HEK293 (cell line): ENCODE measurements around the gene HMGN4.

Source experiments
- BCL11A ChIP-seq: fragments of 450-650 bp; formaldehyde crosslinking; IDR thresholded peaks from 2 replicates; pipeline ENCODE4 v1.5.1; 2016; ENCODE audit warnings: low read depth, missing biosample characterization, missing genetic modification characterization
- EGR2 ChIP-seq: fragments of 450-650 bp; formaldehyde crosslinking; IDR thresholded peaks from 2 replicates; pipeline ENCODE4 v1.5.1; 2016; ENCODE audit warnings: low read depth, missing biosample characterization, missing genetic modification characterization
- GFI1B ChIP-seq: fragments of 450-650 bp; formaldehyde crosslinking; IDR thresholded peaks from 2 replicates; pipeline ENCODE4 v1.5.1; 2016; ENCODE audit warnings: missing biosample characterization, missing genetic modification characterization
- GLI2 ChIP-seq: fragments of 450-650 bp; formaldehyde crosslinking; IDR thresholded peaks from 2 replicates; pipeline ENCODE4; 2017; ENCODE audit warnings: missing biosample characterization, missing genetic modification characterization, low read depth, borderline replicate concordance
- GLI4 ChIP-seq: fragments of 450-650 bp; formaldehyde crosslinking; IDR thresholded peaks from 2 replicates; pipeline ENCODE4 v1.5.1; 2016; ENCODE audit warnings: missing biosample characterization, missing genetic modification characterization
- HOXA7 ChIP-seq: sonication (generic); formaldehyde crosslinking; IDR thresholded peaks from 2 replicates; pipeline ENCODE4 v1.8.1; 2022; ENCODE audit warnings: missing genetic modification reagents, borderline replicate concordance
- KLF1 ChIP-seq: fragments of 450-650 bp; formaldehyde crosslinking; IDR thresholded peaks from 2 replicates; pipeline ENCODE4 v1.5.1; 2016; ENCODE audit warnings: missing biosample characterization, missing genetic modification characterization
- KLF8 ChIP-seq: fragments of 450-650 bp; formaldehyde crosslinking; IDR thresholded peaks from 2 replicates; pipeline ENCODE4 v1.5.1; 2016; ENCODE audit warnings: missing biosample characterization, missing genetic modification characterization
- MYNN ChIP-seq: fragments of 450-650 bp; formaldehyde crosslinking; IDR thresholded peaks from 2 replicates; pipeline ENCODE4 v1.5.1; 2016; ENCODE audit warnings: missing biosample characterization, missing genetic modification characterization, borderline replicate concordance
- RBAK ChIP-seq: fragments of 450-650 bp; formaldehyde crosslinking; IDR thresholded peaks from 2 replicates; pipeline ENCODE4 v1.5.1; 2016; ENCODE audit warnings: missing biosample characterization, missing genetic modification characterization
- REPIN1 ChIP-seq: fragments of 450-650 bp; formaldehyde crosslinking; IDR thresholded peaks from 2 replicates; pipeline ENCODE4 v1.5.1; 2017; ENCODE audit warnings: missing biosample characterization, missing genetic modification characterization, low read depth
- ZBTB17 ChIP-seq: fragments of 450-650 bp; formaldehyde crosslinking; IDR thresholded peaks from 2 replicates; pipeline ENCODE4 v1.5.1; 2016; ENCODE audit warnings: missing biosample characterization, missing genetic modification characterization
- ZFP41 ChIP-seq: fragments of 450-650 bp; formaldehyde crosslinking; IDR thresholded peaks from 2 replicates; pipeline ENCODE4 v1.5.1; 2016; ENCODE audit warnings: missing biosample characterization, missing genetic modification characterization, borderline replicate concordance
- ZFP69B ChIP-seq: fragments of 450-650 bp; formaldehyde crosslinking; IDR thresholded peaks from 2 replicates; pipeline ENCODE4 v1.5.1; 2016; ENCODE audit warnings: missing biosample characterization, missing genetic modification characterization
- ZNF133 ChIP-seq: fragments of 450-650 bp; formaldehyde crosslinking; IDR thresholded peaks from 2 replicates; pipeline ENCODE4 v1.5.1; 2016; ENCODE audit warnings: missing biosample characterization, missing genetic modification characterization
- ZNF140 ChIP-seq: fragments of 450-650 bp; formaldehyde crosslinking; IDR thresholded peaks from 2 replicates; pipeline ENCODE4 v1.5.1; 2016; ENCODE audit warnings: missing biosample characterization, missing genetic modification characterization
- ZNF202 ChIP-seq: fragments of 450-650 bp; formaldehyde crosslinking; IDR thresholded peaks from 2 replicates; pipeline ENCODE4 v1.5.1; 2016; ENCODE audit warnings: missing biosample characterization, missing genetic modification characterization, borderline replicate concordance
- ZNF404 ChIP-seq: fragments of 450-650 bp; formaldehyde crosslinking; IDR thresholded peaks from 2 replicates; pipeline ENCODE4 v1.5.1; 2017; ENCODE audit warnings: missing biosample characterization, missing genetic modification characterization
- ZNF426 ChIP-seq: fragments of 450-650 bp; formaldehyde crosslinking; IDR thresholded peaks from 2 replicates; pipeline ENCODE4 v1.5.1; 2017; ENCODE audit warnings: missing biosample characterization, missing genetic modification characterization, mild to moderate bottlenecking, inconsistent platforms, moderate library complexity
- ZNF473 ChIP-seq: fragments of 450-650 bp; formaldehyde crosslinking; IDR thresholded peaks from 2 replicates; pipeline ENCODE4 v1.5.1; 2017; ENCODE audit warnings: missing biosample characterization, missing genetic modification characterization
- ZNF529 ChIP-seq: fragments of 450-650 bp; formaldehyde crosslinking; IDR thresholded peaks from 2 replicates; pipeline ENCODE4 v1.5.1; 2017; ENCODE audit warnings: missing genetic modification characterization, missing biosample characterization; ENCODE audit not compliant: insufficient replicate concordance
- ZNF560 ChIP-seq: fragments of 450-650 bp; formaldehyde crosslinking; IDR thresholded peaks from 2 replicates; pipeline ENCODE4 v1.5.1; 2017; ENCODE audit warnings: missing biosample characterization, missing genetic modification characterization, borderline replicate concordance
- ZNF660 ChIP-seq: fragments of 450-650 bp; IDR thresholded peaks from 2 replicates; pipeline ENCODE4 v1.5.1; 2018; ENCODE audit warnings: missing biosample characterization, mild to moderate bottlenecking, missing genetic modification characterization
- TF ChIP-seq, protein P1 (sequence below): fragments of 450-650 bp; formaldehyde crosslinking; conservative IDR thresholded peaks from 2 replicates; pipeline ENCODE4 v1.5.1; 2016; ENCODE audit warnings: low read depth, missing biosample characterization, missing genetic modification characterization
- TF ChIP-seq, protein P2 (sequence below): fragments of 450-650 bp; formaldehyde crosslinking; IDR thresholded peaks from 2 replicates; pipeline ENCODE4 v1.5.1; 2017; ENCODE audit warnings: missing biosample characterization, missing genetic modification characterization
- TF ChIP-seq, protein P3 (sequence below): fragments of 450-650 bp; formaldehyde crosslinking; IDR thresholded peaks from 2 replicates; pipeline ENCODE4 v1.5.1; 2016; ENCODE audit warnings: missing biosample characterization, missing genetic modification characterization, borderline replicate concordance
- TF ChIP-seq, protein P4 (sequence below): fragments of 450-650 bp; formaldehyde crosslinking; IDR thresholded peaks from 2 replicates; pipeline ENCODE4 v1.5.1; 2016; ENCODE audit warnings: missing biosample characterization, missing genetic modification characterization, borderline replicate concordance

The HMGN4 gene

DNA sequence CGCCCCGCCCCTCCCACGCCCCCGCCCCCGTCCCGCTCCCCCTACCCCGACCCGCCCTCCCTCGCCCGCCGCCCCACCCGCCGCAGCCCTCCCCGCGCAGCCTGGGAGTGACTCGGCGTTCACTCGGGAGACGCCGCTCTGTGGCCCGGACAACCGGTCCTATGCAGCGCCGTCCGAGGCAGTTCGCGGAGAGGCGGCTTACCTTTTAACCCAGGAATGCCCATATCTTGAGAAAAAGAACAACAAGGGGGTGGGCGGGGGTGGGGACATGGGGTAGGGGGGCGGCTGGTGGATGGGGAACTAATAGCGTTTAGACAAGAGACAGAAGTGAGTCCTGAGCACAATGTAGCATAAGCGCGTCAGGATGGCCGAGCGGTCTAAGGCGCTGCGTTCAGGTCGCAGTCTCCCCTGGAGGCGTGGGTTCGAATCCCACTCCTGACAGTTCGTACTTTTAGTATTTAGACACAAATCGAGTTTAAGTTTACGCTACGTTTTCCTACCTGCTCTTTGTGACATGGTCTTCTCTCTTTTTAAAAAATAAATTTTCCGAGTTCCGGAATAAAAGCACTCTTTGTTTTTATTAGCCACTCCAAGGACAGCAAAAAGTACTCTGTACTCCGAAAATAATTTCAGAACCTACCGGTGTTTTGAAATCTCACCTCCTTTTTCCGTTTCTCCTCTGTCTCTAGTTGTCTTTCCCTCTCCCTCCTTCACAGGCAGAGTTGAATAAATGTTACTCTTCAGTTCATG is 17.1 kb upstream of the HMGN4 start (continued):
- TF ChIP-seq ZNF404 (tag by site-specific recombination), result no peak
- TF ChIP-seq ZNF140 (tag by site-specific recombination), result no peak
- no peak for TF ChIP-seq ZFP41 (tag by site-specific recombination)
- no peak for TF ChIP-seq ZNF473 (tag by site-specific recombination)
- TF ChIP-seq, protein P1, sequence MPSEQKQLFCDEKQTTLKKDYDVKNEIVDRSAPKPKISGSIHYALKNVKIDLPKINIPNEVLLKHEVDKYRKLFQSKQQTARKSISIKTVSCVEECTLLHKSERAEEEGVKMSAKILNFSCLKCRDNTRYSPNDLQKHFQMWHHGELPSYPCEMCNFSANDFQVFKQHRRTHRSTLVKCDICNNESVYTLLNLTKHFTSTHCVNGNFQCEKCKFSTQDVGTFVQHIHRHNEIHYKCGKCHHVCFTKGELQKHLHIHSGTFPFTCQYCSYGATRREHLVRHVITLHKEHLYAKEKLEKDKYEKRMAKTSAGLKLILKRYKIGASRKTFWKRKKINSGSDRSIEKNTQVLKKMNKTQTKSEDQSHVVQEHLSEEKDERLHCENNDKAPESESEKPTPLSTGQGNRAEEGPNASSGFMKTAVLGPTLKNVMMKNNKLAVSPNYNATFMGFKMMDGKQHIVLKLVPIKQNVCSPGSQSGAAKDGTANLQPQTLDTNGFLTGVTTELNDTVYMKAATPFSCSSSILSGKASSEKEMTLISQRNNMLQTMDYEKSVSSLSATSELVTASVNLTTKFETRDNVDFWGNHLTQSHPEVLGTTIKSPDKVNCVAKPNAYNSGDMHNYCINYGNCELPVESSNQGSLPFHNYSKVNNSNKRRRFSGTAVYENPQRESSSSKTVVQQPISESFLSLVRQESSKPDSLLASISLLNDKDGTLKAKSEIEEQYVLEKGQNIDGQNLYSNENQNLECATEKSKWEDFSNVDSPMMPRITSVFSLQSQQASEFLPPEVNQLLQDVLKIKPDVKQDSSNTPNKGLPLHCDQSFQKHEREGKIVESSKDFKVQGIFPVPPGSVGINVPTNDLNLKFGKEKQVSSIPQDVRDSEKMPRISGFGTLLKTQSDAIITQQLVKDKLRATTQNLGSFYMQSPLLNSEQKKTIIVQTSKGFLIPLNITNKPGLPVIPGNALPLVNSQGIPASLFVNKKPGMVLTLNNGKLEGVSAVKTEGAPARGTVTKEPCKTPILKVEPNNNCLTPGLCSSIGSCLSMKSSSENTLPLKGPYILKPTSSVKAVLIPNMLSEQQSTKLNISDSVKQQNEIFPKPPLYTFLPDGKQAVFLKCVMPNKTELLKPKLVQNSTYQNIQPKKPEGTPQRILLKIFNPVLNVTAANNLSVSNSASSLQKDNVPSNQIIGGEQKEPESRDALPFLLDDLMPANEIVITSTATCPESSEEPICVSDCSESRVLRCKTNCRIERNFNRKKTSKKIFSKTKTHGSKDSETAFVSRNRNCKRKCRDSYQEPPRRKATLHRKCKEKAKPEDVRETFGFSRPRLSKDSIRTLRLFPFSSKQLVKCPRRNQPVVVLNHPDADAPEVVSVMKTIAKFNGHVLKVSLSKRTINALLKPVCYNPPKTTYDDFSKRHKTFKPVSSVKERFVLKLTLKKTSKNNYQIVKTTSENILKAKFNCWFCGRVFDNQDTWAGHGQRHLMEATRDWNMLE (tag by site-specific recombination), result no peak
- TF ChIP-seq GLI2 (tag by site-specific recombination), result no peak
- 0 out of 2 replicates have a peak, but pooled peaks have one; percentile 13 for TF ChIP-seq REPIN1 (tag by site-specific recombination)
- no peak for TF ChIP-seq EGR2 (tag by site-specific recombination)
- peak; percentile 71 for TF ChIP-seq KLF8
- no peak for TF ChIP-seq ZFP69B (tag by site-specific recombination)
- TF ChIP-seq ZNF529 (tag by site-specific recombination), result no peak
- TF ChIP-seq ZNF202 (tag by site-specific recombination), result no peak
- no peak for TF ChIP-seq ZNF133 (tag by site-specific recombination)
- TF ChIP-seq, protein P2, sequence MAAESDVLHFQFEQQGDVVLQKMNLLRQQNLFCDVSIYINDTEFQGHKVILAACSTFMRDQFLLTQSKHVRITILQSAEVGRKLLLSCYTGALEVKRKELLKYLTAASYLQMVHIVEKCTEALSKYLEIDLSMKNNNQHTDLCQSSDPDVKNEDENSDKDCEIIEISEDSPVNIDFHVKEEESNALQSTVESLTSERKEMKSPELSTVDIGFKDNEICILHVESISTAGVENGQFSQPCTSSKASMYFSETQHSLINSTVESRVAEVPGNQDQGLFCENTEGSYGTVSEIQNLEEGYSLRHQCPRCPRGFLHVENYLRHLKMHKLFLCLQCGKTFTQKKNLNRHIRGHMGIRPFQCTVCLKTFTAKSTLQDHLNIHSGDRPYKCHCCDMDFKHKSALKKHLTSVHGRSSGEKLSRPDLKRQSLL, result peak; percentile 43; the same call in 1 of the 2 replicates
- TF ChIP-seq BCL11A (tag by site-specific recombination), result no peak; the same call in 1 of the 2 replicates
- no peak for TF ChIP-seq GFI1B (tag by site-specific recombination)
- no peak for TF ChIP-seq ZNF560 (tag by site-specific recombination)
- no peak for TF ChIP-seq HOXA7 (CRISPR knock-in tag)
- TF ChIP-seq, protein P3, sequence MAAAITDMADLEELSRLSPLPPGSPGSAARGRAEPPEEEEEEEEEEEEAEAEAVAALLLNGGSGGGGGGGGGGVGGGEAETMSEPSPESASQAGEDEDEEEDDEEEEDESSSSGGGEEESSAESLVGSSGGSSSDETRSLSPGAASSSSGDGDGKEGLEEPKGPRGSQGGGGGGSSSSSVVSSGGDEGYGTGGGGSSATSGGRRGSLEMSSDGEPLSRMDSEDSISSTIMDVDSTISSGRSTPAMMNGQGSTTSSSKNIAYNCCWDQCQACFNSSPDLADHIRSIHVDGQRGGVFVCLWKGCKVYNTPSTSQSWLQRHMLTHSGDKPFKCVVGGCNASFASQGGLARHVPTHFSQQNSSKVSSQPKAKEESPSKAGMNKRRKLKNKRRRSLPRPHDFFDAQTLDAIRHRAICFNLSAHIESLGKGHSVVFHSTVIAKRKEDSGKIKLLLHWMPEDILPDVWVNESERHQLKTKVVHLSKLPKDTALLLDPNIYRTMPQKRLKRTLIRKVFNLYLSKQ (tag by site-specific recombination), result no peak
- no peak for TF ChIP-seq RBAK
- TF ChIP-seq ZBTB17 (tag by site-specific recombination), result no peak
- TF ChIP-seq ZNF426, result peak; percentile 11; the same call in 1 of the 2 replicates
- TF ChIP-seq, protein P4, sequence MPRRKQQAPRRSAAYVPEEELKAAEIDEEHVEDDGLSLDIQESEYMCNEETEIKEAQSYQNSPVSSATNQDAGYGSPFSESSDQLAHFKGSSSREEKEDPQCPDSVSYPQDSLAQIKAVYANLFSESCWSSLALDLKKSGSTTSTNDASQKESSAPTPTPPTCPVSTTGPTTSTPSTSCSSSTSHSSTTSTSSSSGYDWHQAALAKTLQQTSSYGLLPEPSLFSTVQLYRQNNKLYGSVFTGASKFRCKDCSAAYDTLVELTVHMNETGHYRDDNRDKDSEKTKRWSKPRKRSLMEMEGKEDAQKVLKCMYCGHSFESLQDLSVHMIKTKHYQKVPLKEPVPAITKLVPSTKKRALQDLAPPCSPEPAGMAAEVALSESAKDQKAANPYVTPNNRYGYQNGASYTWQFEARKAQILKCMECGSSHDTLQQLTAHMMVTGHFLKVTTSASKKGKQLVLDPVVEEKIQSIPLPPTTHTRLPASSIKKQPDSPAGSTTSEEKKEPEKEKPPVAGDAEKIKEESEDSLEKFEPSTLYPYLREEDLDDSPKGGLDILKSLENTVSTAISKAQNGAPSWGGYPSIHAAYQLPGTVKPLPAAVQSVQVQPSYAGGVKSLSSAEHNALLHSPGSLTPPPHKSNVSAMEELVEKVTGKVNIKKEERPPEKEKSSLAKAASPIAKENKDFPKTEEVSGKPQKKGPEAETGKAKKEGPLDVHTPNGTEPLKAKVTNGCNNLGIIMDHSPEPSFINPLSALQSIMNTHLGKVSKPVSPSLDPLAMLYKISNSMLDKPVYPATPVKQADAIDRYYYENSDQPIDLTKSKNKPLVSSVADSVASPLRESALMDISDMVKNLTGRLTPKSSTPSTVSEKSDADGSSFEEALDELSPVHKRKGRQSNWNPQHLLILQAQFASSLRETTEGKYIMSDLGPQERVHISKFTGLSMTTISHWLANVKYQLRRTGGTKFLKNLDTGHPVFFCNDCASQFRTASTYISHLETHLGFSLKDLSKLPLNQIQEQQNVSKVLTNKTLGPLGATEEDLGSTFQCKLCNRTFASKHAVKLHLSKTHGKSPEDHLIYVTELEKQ (tag by site-specific recombination), result no peak
- TF ChIP-seq KLF1 (tag by site-specific recombination), result no peak
- TF ChIP-seq GLI4 (tag by site-specific recombination), result no peak
- TF ChIP-seq MYNN (tag by site-specific recombination), result no peak
- TF ChIP-seq ZNF660, result peak; percentile 70; the same call in 1 of the 2 replicates
